Measurements from ENCODE around the gene TNFRSF4. TPM values are rescaled to one million over a fixed set of nuclear protein-coding genes. Genes with fewer than 3 reads are reported as not detected.

TNFRSF4 gene
- total RNA-seq, 4 donors from 2014 or later, result 0.50 to 2.1 (median 0.93) TPM

- no peak for TF ChIP-seq POLR2A (IDR thresholded peaks at IDR 0.05; ENCODE audit: low read depth)
- Histone ChIP-seq H3K36me3 (peaks cover 0 to 9% (median 6%) of the 10 kb centered on the region in 4 donors), H3K4me1 (peaks cover 35 to 67% (median 49%) of the 10 kb centered on the region in 4 donors), H3K9me3 (no peaks in the 10 kb centered on the region), H3K4me3 (no peak overlapping the region), H3K27ac (replicated peaks in 1 of 4) (no peak overlapping the region), H3K27me3 (peaks cover 0 to 34% (median 14%) of the 10 kb centered on the region in 4 donors)
- intact Hi-C loops (cut with DNase I), result no loop called here
- 87% methylated on average over 8 of the region's 31 CpGs for WGBS
- DNase-seq (ENCODE audit: extremely low spot score), result no peak
Measured at GRCh38 chr1:1210726-1211540, 3.0 kb downstream of the TNFRSF4 start.

DNA sequence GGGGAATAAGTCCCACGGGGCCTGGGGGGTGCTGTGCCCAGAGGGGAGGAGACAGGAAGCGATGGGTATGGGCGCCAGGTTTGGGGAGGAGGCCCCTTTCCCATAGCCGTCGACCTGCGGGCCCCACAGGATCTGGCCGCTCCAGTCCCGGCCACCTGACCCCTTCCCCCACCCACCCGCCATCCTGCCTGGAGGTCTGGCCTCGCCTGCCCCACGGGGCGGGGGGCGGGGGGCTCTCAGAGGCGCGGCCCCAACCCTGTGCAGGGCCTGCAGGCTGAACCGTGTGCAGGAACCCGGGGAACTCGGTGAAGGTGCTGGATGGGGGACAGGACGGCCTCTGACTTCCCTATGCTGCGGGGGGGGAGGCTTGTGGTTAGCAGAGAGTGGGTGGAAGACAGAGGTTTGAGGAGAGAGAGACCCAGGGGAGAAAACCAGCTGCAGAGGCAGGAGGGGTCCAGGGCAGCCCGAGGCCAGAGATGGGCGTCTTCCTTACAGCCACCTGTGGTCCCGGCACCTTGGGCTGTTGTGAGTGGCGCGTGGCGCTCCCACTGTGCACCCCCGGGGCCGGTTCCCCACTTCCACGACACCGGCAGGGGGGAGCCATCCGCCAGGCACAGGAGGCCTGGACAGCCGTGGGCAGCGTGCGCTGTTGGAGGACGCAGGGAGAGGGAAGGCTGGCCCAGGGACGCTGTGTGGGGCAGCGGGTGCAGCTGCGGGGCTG lies 5.1 kb downstream of the TNFRSF4 start:
- H3K4me1 ChIP-seq, result peaks cover 19 to 60% (median 44%) of the 10 kb centered on the region in 4 donors
- no peak for DNase-seq (ENCODE audit: extremely low spot score)
- intact Hi-C loops (cut with DNase I), result no loop called here
- peaks cover 0 to 54% (median 22%) of the 10 kb centered on the region in 4 donors for H3K27me3 ChIP-seq
- H3K9me3 ChIP-seq, result no peaks in the 10 kb centered on the region
- WGBS, result 53% methylated on average over 34 of the region's 38 CpGs
- H3K27ac ChIP-seq (replicated peaks in 1 of 4), result no peak overlapping the region
- no peaks in the 10 kb centered on the region for H3K36me3 ChIP-seq
- no peak for TF ChIP-seq POLR2A (IDR thresholded peaks at IDR 0.05; ENCODE audit: low read depth)
- no peak for TF ChIP-seq POLR2AphosphoS5 (IDR thresholded peaks at IDR 0.05)
- TF ChIP-seq EP300 (IDR thresholded peaks at IDR 0.05), result no peak
- TF ChIP-seq CTCF (IDR thresholded peaks at IDR 0.05), result no peak
- no peak overlapping the region for H3K4me3 ChIP-seq

- no peak overlapping the region for H3K4me3 ChIP-seq
- TF ChIP-seq CTCF (IDR thresholded peaks at IDR 0.05) (no peak), POLR2A (IDR thresholded peaks at IDR 0.05; ENCODE audit: low read depth) (no peak), EP300 (IDR thresholded peaks at IDR 0.05) (no peak), POLR2AphosphoS5 (IDR thresholded peaks at IDR 0.05) (no peak)
- 84% methylated on average over 6 of the region's 11 CpGs for WGBS
- H3K9me3 ChIP-seq, result no peaks in the 10 kb centered on the region
- no peak overlapping the region for H3K27ac ChIP-seq (replicated peaks in 1 of 4)
- no peak for DNase-seq (ENCODE audit: extremely low spot score)
- intact Hi-C loops (cut with DNase I), result no loop called here
- no peaks in the 10 kb centered on the region for H3K36me3 ChIP-seq
- H3K4me1 ChIP-seq, result peaks cover 12 to 47% (median 33%) of the 10 kb centered on the region in 4 donors
- H3K27me3 ChIP-seq, result peaks cover 0 to 68% (median 23%) of the 10 kb centered on the region in 4 donors
Measured at GRCh38 chr1:1207571-1207892, 6.4 kb downstream of the TNFRSF4 start.

DNA sequence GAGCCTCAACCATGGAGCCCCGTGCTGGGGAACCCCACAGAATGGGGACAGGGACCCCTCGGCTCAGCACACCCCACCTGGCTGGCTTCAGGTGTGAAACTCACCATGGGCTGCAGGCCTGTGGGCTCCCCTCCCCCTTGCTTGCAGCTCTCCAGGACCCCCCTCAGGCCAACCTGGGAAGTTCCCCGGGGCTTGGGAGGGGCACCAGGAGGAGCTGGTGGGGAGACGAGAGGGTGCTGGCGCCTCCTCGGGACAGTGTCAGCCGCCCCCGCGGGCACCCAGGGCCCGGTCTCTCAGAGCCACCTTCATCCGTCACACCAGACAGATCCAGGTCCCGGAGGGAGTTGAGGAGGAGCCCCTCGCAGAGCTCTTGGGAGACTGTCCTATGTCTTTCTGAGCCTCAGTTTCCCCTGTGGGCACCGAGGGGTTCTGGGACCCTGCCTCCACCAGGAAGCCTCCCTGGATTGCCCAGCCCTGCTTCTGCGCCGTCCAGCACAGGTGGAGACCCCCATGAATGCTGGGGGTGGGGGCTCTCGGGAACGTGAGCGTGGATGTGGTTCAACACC lies 6.9 kb downstream of the TNFRSF4 start:
- no peak overlapping the region for H3K4me3 ChIP-seq
- 68% methylated on average over 5 of the region's 19 CpGs for WGBS
- peaks cover 0 to 71% (median 23%) of the 10 kb centered on the region in 4 donors for H3K27me3 ChIP-seq
- no peak overlapping the region for H3K27ac ChIP-seq (replicated peaks in 1 of 4)
- intact Hi-C loops (cut with DNase I), result no loop called here
- H3K36me3 ChIP-seq, result no peaks in the 10 kb centered on the region
- DNase-seq (ENCODE audit: extremely low spot score), result no peak
- H3K9me3 ChIP-seq, result no peaks in the 10 kb centered on the region
- peaks cover 12 to 42% (median 31%) of the 10 kb centered on the region in 4 donors for H3K4me1 ChIP-seq
- TF ChIP-seq POLR2A (IDR thresholded peaks at IDR 0.05; ENCODE audit: low read depth) (no peak), POLR2AphosphoS5 (IDR thresholded peaks at IDR 0.05) (no peak), EP300 (IDR thresholded peaks at IDR 0.05) (no peak), CTCF (IDR thresholded peaks at IDR 0.05) (no peak)

Measured in esophagus muscularis mucosa (tissue), 4 donors.